ENCODE measurements around the gene KLK10.

Gene KLK10

GRCh38 chr19:51060973-51061372 lies 41.5 kb upstream of the KLK10 start:
- Histone ChIP-seq H3K4me1 (ENCODE audit: control insufficient read depth in 1 of 2, insufficient read depth in 1 of 2, low read depth in 1 of 2, low read length in 1 of 2) (no peaks in the 10 kb centered on the region), H3K36me3 (no peaks in the 10 kb centered on the region), H3K27me3 (peaks cover 80% of the 10 kb centered on the region), H3K4me3 (ENCODE audit: low read depth in 1 of 2, low read length in 1 of 2) (no peak overlapping the region), H3K9me3 (no peaks in the 10 kb centered on the region), H3K27ac (no peak overlapping the region)
- TF ChIP-seq CTCF (IDR thresholded peaks at IDR 0.05) = no peak

- TF ChIP-seq CTCF (IDR thresholded peaks at IDR 0.05) = no peak
- no peak overlapping the region for H3K27ac ChIP-seq
- no peaks in the 10 kb centered on the region for H3K9me3 ChIP-seq
- H3K36me3 ChIP-seq = no peaks in the 10 kb centered on the region
- H3K4me1 ChIP-seq (ENCODE audit: control insufficient read depth in 1 of 2, insufficient read depth in 1 of 2, low read depth in 1 of 2, low read length in 1 of 2) = no peaks in the 10 kb centered on the region
- H3K27me3 ChIP-seq = peaks cover 78% of the 10 kb centered on the region
- H3K4me3 ChIP-seq (ENCODE audit: low read depth in 1 of 2, low read length in 1 of 2) = no peak overlapping the region
These were observed 40.8 kb upstream of the KLK10 start for GRCh38 chr19:51060336-51060735.

- H3K4me1 ChIP-seq (ENCODE audit: control insufficient read depth in 1 of 2, insufficient read depth in 1 of 2, low read depth in 1 of 2, low read length in 1 of 2) = no peaks in the 10 kb centered on the region
- peaks cover 72% of the 10 kb centered on the region for H3K27me3 ChIP-seq
- no peaks in the 10 kb centered on the region for H3K9me3 ChIP-seq
- H3K4me3 ChIP-seq (ENCODE audit: low read depth in 1 of 2, low read length in 1 of 2) = no peak overlapping the region
- no peak for TF ChIP-seq CTCF (IDR thresholded peaks at IDR 0.05)
- H3K36me3 ChIP-seq = no peaks in the 10 kb centered on the region
- H3K27ac ChIP-seq = no peak overlapping the region
These were observed 40.2 kb upstream of the KLK10 start for GRCh38 chr19:51059715-51060114.

- peaks cover 51% of the 10 kb centered on the region for H3K27me3 ChIP-seq
- no peak for TF ChIP-seq CTCF (IDR thresholded peaks at IDR 0.05)
- no peak overlapping the region for H3K27ac ChIP-seq
- H3K9me3 ChIP-seq = no peaks in the 10 kb centered on the region
- H3K36me3 ChIP-seq = no peaks in the 10 kb centered on the region
- H3K4me1 ChIP-seq (ENCODE audit: control insufficient read depth in 1 of 2, insufficient read depth in 1 of 2, low read depth in 1 of 2, low read length in 1 of 2) = no peaks in the 10 kb centered on the region
- no peak overlapping the region for H3K4me3 ChIP-seq (ENCODE audit: low read depth in 1 of 2, low read length in 1 of 2)
These were observed 36.4 kb upstream of the KLK10 start for GRCh38 chr19:51055866-51056265.

- Histone ChIP-seq H3K27me3 (peaks cover 30% of the 10 kb centered on the region), H3K4me3 (ENCODE audit: low read depth in 1 of 2, low read length in 1 of 2) (no peak overlapping the region), H3K9me3 (no peaks in the 10 kb centered on the region), H3K36me3 (no peaks in the 10 kb centered on the region), H3K4me1 (ENCODE audit: control insufficient read depth in 1 of 2, insufficient read depth in 1 of 2, low read depth in 1 of 2, low read length in 1 of 2) (no peaks in the 10 kb centered on the region), H3K27ac (no peak overlapping the region)
- no peak for TF ChIP-seq CTCF (IDR thresholded peaks at IDR 0.05)
These were observed 27.5 kb upstream of the KLK10 start for GRCh38 chr19:51047031-51047335.

GRCh38 chr19:51044327-51044726 lies 24.8 kb upstream of the KLK10 start:
- TF ChIP-seq CTCF (IDR thresholded peaks at IDR 0.05) = no peak
- H3K4me3 ChIP-seq (ENCODE audit: low read depth in 1 of 2, low read length in 1 of 2) = no peak overlapping the region
- no peaks in the 10 kb centered on the region for H3K36me3 ChIP-seq
- no peaks in the 10 kb centered on the region for H3K9me3 ChIP-seq
- no peak overlapping the region for H3K27ac ChIP-seq
- peaks cover 29% of the 10 kb centered on the region for H3K27me3 ChIP-seq
- H3K4me1 ChIP-seq (ENCODE audit: control insufficient read depth in 1 of 2, insufficient read depth in 1 of 2, low read depth in 1 of 2, low read length in 1 of 2) = no peaks in the 10 kb centered on the region

Data from neutrophil (primary cell).